Measurements from ENCODE around the gene RAB30.

RAB30 gene

DNA sequence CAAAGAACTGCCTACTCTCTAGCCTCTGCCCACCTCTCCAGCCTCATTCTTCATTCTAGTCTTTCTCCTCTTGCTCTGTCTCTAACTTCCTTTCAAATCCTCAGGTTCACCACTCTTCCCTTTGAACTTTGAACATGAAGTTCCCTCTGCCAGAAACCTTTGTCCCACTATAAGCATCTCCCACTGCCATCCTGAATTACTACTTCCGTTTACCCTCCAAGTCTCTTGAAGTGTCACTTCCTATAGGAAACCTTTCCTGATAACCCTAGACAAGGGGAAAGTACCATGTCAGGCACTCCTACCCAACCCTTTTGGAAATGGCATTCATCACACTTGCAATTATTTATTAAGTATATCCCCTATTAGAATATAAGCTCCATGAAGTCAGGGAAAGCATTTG is 3.1 kb downstream of the RAB30 start:
- Histone ChIP-seq H3K9ac (ENCODE audit: low read length) (no peak overlapping the region), H3K27ac (ENCODE audit: low read depth, low read length) (no peak overlapping the region), H3K36me3 (ENCODE audit: control insufficient read depth, insufficient read depth, low read length) (peaks cover 2% of the 10 kb centered on the region), H3K27me3 (ENCODE audit: control insufficient read depth, insufficient read depth, low read length) (no peaks in the 10 kb centered on the region), H3K4me3 (ENCODE audit: low read length) (no peak overlapping the region), H3K4me1 (ENCODE audit: control insufficient read depth, insufficient read depth, low read length) (peaks cover 12% of the 10 kb centered on the region)

GRCh38 chr11:83064011-83064410 is 7.7 kb downstream of the RAB30 start:
- Histone ChIP-seq H3K4me1 (ENCODE audit: control insufficient read depth, insufficient read depth, low read length) (peaks cover 4% of the 10 kb centered on the region), H3K27me3 (ENCODE audit: control insufficient read depth, insufficient read depth, low read length) (no peaks in the 10 kb centered on the region), H3K9ac (ENCODE audit: low read length) (no peak overlapping the region), H3K4me3 (ENCODE audit: low read length) (no peak overlapping the region), H3K36me3 (ENCODE audit: control insufficient read depth, insufficient read depth, low read length) (no peaks in the 10 kb centered on the region), H3K27ac (ENCODE audit: low read depth, low read length) (no peak overlapping the region)

DNA sequence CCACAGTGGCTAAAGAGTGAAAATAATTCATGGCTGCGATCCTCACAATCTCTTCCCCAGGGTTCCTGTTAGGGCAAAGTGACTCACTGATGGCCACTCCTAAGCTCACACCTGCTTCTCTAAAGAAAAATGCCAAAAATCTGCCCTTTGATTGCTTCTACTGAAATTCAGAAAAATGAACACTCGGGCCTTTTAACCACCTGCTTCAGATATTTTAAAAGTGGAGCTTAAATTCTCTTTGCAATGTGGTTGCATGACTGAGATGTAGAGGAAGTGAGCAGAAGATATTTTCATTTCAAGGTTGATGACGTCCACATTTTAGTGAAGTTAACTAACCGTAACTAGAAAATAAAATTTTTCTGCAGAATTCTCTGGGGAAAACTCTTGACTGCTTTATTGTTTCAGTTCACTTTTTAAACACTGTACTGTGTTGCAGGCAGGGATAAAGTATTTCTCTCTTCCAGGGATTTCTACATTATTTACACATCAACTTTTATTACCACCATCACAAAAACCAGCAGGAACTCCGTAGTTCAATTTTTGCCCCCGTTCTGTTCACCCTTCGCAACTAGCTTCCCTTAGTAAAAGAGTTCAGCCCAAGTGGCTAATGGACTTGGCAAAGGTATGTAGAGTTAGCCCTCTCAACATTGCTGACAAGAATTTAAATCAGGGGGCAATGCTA is 8.5 kb downstream of the RAB30 start:
- Histone ChIP-seq H3K27me3 (ENCODE audit: control insufficient read depth, insufficient read depth, low read length) (no peaks in the 10 kb centered on the region), H3K4me3 (ENCODE audit: low read length) (peak overlapping the region; percentile 26), H3K9ac (ENCODE audit: low read length) (peak overlapping the region; percentile 6), H3K4me1 (ENCODE audit: control insufficient read depth, insufficient read depth, low read length) (peaks cover 3% of the 10 kb centered on the region), H3K27ac (ENCODE audit: low read depth, low read length) (no peak overlapping the region), H3K36me3 (ENCODE audit: control insufficient read depth, insufficient read depth, low read length) (no peaks in the 10 kb centered on the region)

DNA sequence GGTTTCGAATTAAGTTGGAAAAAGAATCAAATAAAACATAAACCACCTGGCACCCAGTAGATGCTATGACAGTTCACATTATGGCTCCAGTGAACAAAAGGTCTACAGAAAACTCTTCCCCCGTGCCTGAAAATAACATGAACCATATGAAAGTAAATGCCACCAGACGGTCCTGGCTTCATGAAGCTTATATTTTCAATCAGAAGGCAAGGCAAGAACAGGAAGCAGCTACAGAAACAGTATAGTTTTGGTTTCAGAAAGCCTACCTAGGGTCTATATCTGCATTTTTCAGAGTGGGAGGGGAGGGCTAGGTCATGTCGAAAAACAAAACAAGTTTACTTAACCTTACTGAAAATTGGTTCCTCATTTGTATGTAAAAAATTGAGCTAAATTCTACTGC is 9.8 kb downstream of the RAB30 start:
- Histone ChIP-seq H3K4me3 (ENCODE audit: low read length) (no peak overlapping the region), H3K27ac (ENCODE audit: low read depth, low read length) (no peak overlapping the region), H3K27me3 (ENCODE audit: control insufficient read depth, insufficient read depth, low read length) (no peaks in the 10 kb centered on the region), H3K36me3 (ENCODE audit: control insufficient read depth, insufficient read depth, low read length) (no peaks in the 10 kb centered on the region), H3K4me1 (ENCODE audit: control insufficient read depth, insufficient read depth, low read length) (peaks cover 3% of the 10 kb centered on the region), H3K9ac (ENCODE audit: low read length) (no peak overlapping the region)

- Histone ChIP-seq H3K27ac (ENCODE audit: low read depth, low read length) (no peak overlapping the region), H3K4me1 (ENCODE audit: control insufficient read depth, insufficient read depth, low read length) (peaks cover 3% of the 10 kb centered on the region), H3K9ac (ENCODE audit: low read length) (no peak overlapping the region), H3K4me3 (ENCODE audit: low read length) (no peak overlapping the region), H3K27me3 (ENCODE audit: control insufficient read depth, insufficient read depth, low read length) (no peaks in the 10 kb centered on the region), H3K36me3 (ENCODE audit: control insufficient read depth, insufficient read depth, low read length) (no peaks in the 10 kb centered on the region)
These were observed 10.7 kb downstream of the RAB30 start for GRCh38 chr11:83060965-83061364.

DNA sequence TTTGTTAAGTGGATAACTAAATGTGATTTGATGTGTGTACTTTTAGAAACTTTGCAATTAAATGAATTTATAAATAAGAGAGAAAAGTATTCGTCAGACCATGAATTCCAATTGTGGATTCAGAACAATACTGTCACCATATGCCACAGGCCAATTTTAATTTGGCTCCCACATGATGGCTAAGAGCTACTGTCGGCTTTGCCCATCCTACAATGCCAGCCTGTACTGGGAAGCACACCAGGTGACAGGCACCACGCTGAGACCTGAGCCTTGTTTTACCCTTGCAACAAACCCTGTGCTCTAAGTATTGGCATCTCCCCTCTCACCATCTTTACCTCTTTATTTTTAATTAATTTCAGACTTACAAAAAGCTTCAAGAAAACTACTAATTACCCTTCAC is 14.0 kb downstream of the RAB30 start:
- H3K27me3 ChIP-seq (ENCODE audit: control insufficient read depth, insufficient read depth, low read length): no peaks in the 10 kb centered on the region
- H3K4me1 ChIP-seq (ENCODE audit: control insufficient read depth, insufficient read depth, low read length): peaks cover 4% of the 10 kb centered on the region
- no peak overlapping the region for H3K27ac ChIP-seq (ENCODE audit: low read depth, low read length)
- no peak overlapping the region for H3K9ac ChIP-seq (ENCODE audit: low read length)
- H3K36me3 ChIP-seq (ENCODE audit: control insufficient read depth, insufficient read depth, low read length): no peaks in the 10 kb centered on the region
- no peak overlapping the region for H3K4me3 ChIP-seq (ENCODE audit: low read length)

DNA sequence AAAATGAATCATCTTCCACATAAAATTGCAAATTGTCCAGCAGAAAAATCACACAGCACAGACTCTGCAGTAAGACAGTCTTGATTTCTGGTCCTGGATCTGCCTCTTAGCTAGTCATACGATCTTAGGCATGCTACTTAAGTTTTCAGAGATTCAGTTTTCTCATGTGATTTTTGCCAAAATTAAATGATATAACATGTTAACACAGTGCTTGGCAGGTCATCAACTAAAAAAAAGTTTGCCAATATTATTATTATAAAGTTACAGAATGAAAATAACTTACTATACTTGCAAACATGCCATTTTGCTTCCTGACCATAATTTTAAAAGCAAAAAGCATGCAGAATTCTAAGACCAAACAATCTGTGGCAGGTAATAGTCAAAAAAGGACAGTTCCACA is 15.1 kb downstream of the RAB30 start:
- Histone ChIP-seq H3K27ac (ENCODE audit: low read depth, low read length) (no peak overlapping the region), H3K36me3 (ENCODE audit: control insufficient read depth, insufficient read depth, low read length) (no peaks in the 10 kb centered on the region), H3K27me3 (ENCODE audit: control insufficient read depth, insufficient read depth, low read length) (no peaks in the 10 kb centered on the region), H3K9ac (ENCODE audit: low read length) (no peak overlapping the region), H3K4me3 (ENCODE audit: low read length) (no peak overlapping the region), H3K4me1 (ENCODE audit: control insufficient read depth, insufficient read depth, low read length) (peaks cover 14% of the 10 kb centered on the region)

GRCh38 chr11:83056204-83056603 is 15.5 kb downstream of the RAB30 start:
- Histone ChIP-seq H3K36me3 (ENCODE audit: control insufficient read depth, insufficient read depth, low read length) (no peaks in the 10 kb centered on the region), H3K4me1 (ENCODE audit: control insufficient read depth, insufficient read depth, low read length) (peaks cover 17% of the 10 kb centered on the region), H3K4me3 (ENCODE audit: low read length) (no peak overlapping the region), H3K27ac (ENCODE audit: low read depth, low read length) (no peak overlapping the region), H3K9ac (ENCODE audit: low read length) (no peak overlapping the region), H3K27me3 (ENCODE audit: control insufficient read depth, insufficient read depth, low read length) (no peaks in the 10 kb centered on the region)

DNA sequence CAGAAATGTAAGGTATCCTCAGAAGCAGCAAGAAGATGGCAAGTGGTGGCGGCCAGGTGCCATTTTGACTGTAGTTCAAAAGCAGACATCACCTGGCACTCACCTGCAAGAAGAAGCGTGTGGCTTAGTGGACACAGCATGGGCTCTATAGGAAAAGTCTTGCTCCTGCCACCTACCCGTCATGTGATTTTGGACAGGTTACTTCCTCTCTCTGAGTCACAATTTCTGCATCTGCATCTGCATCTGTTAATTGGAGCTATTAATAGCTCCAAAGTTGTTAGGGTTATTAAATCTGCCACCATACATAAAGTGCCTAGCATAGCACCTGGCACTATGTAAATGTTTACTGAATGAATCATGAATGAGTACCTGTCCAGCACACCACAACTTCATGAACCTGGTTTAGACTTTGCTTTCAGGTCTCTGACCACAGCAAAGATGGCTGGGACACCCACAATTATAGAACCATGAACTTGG is 16.8 kb downstream of the RAB30 start:
- Histone ChIP-seq H3K27me3 (ENCODE audit: control insufficient read depth, insufficient read depth, low read length) (no peaks in the 10 kb centered on the region), H3K4me3 (ENCODE audit: low read length) (no peak overlapping the region), H3K36me3 (ENCODE audit: control insufficient read depth, insufficient read depth, low read length) (no peaks in the 10 kb centered on the region), H3K27ac (ENCODE audit: low read depth, low read length) (no peak overlapping the region), H3K4me1 (ENCODE audit: control insufficient read depth, insufficient read depth, low read length) (peaks cover 17% of the 10 kb centered on the region), H3K9ac (ENCODE audit: low read length) (no peak overlapping the region)

GRCh38 chr11:83054001-83054400 is 17.7 kb downstream of the RAB30 start:
- Histone ChIP-seq H3K36me3 (ENCODE audit: control insufficient read depth, insufficient read depth, low read length) (no peaks in the 10 kb centered on the region), H3K4me1 (ENCODE audit: control insufficient read depth, insufficient read depth, low read length) (peaks cover 17% of the 10 kb centered on the region), H3K27ac (ENCODE audit: low read depth, low read length) (no peak overlapping the region), H3K9ac (ENCODE audit: low read length) (no peak overlapping the region), H3K27me3 (ENCODE audit: control insufficient read depth, insufficient read depth, low read length) (no peaks in the 10 kb centered on the region), H3K4me3 (ENCODE audit: low read length) (no peak overlapping the region)

GRCh38 chr11:83051760-83052671 is 19.7 kb downstream of the RAB30 start:
- H3K4me1 ChIP-seq (ENCODE audit: control insufficient read depth, insufficient read depth, low read length): peaks cover 20% of the 10 kb centered on the region
- H3K9ac ChIP-seq (ENCODE audit: low read length): no peak overlapping the region

DNA sequence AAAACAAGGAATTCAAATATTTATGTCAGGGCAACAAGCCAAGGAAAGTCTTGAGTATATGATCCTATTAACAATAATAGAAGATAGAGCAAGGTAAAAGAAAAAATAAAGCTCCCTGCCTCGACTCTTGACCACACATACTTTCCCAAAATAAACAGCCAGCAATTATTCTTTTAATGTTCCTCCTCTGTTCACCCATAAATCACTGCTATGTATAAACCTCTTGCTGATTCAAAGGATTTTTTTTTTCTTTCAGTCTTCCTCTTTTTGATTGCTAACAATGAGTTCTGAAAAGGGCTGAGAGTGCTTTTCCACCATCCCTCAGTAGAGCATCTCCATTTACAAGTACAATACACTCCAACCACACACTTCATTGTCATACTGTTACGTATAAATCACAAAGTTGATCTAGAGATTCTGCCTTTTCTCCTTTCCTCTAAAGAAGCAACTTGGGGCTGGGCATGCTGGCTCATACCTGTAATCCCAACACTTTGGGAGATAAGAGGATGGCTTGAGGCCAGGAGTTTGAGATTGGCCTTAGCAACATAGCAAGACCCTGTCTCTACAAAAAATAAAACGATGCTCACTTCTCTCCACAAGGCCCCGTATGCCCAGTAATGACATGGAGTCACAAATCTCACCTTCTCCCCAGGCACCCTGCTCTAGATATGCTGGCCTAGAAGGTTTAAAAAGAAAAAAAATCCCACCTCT is 24.0 kb downstream of the RAB30 start:
- Histone ChIP-seq H3K4me3 (ENCODE audit: low read length) (no peak overlapping the region), H3K36me3 (ENCODE audit: control insufficient read depth, insufficient read depth, low read length) (no peaks in the 10 kb centered on the region), H3K27ac (ENCODE audit: low read depth, low read length) (peak overlapping the region; percentile 4), H3K27me3 (ENCODE audit: control insufficient read depth, insufficient read depth, low read length) (no peaks in the 10 kb centered on the region), H3K9ac (ENCODE audit: low read length) (no peak overlapping the region), H3K4me1 (ENCODE audit: control insufficient read depth, insufficient read depth, low read length) (peaks cover 19% of the 10 kb centered on the region)

More at GRCh38 chr11:83051760-83052671, 19.7 kb downstream of the RAB30 start:
- Histone ChIP-seq H3K4me3 (ENCODE audit: low read length) (no peak overlapping the region), H3K27me3 (ENCODE audit: control insufficient read depth, insufficient read depth, low read length) (no peaks in the 10 kb centered on the region), H3K36me3 (ENCODE audit: control insufficient read depth, insufficient read depth, low read length) (no peaks in the 10 kb centered on the region), H3K27ac (ENCODE audit: low read depth, low read length) (peak overlapping the region; percentile 82)
